ENCODE data around the gene CIC. TPM values are rescaled to one million over a fixed set of nuclear protein-coding genes. Genes with fewer than 3 reads are reported as not detected.

The CIC gene
- polyA plus RNA-seq, 3 donors, result 0.62 to 42.2 (median 0.87) TPM

DNA sequence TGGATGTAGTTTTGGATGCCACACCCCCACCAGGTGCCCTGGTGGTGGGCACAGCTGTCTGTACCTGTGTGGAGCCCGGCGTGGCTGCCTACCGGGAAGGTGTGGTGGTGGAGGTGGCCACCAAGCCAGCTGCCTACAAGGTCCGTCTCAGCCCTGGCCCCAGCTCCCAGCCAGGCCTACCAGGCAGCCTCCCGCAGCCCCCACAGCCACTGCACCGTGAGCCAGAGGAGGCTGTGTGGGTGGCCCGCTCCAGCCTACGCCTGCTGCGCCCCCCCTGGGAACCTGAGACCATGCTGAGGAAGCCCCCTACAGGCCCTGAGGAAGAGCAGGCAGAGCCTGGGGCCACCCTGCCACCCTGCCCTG lies 3.5 kb downstream of the CIC start:
- H3K9ac ChIP-seq (ENCODE audit: insufficient read depth, low read length, poor library complexity, severe bottlenecking), result no peak overlapping the region
- intact Hi-C loops (cut with micrococcal nuclease), result no loop called here
- peaks cover 76% of the 10 kb centered on the region for H3K79me2 ChIP-seq (ENCODE audit: insufficient read depth, low read length)
- Mint-ChIP-seq H3K4me1 (peaks cover 48% of the 10 kb centered on the region), H3K9me3 (peaks cover 0 to 2% (median 0%) of the 10 kb centered on the region in 7 donors), H3K4me3 (no peak overlapping the region), H3K27ac (no peak overlapping the region), H3K36me3 (peaks cover 35 to 55% of the 10 kb centered on the region in 2 donors), H3K27me3 (ENCODE audit: low read depth in 3 of 3) (peaks cover 0 to 6% (median 0%) of the 10 kb centered on the region in 3 donors)
- peaks cover 35 to 48% of the 10 kb centered on the region in 2 donors for H3K4me1 ChIP-seq (ENCODE audit: control insufficient read depth in 1 of 2, insufficient read depth in 2 of 2, low read length in 2 of 2)
- no peak overlapping the region for H3K27ac ChIP-seq (ENCODE audit: low read depth in 1 of 2, low read length in 2 of 2)
- H3K36me3 ChIP-seq (replicated peaks in 1 of 2; ENCODE audit: control insufficient read depth in 1 of 2, insufficient read depth in 2 of 2, low read length in 2 of 2), result peaks cover 38 to 52% of the 10 kb centered on the region in 2 donors
- DNase-seq, result no peak
- H3K4me2 ChIP-seq (replicated peaks; ENCODE audit: extremely low read depth, low read length, poor library complexity, severe bottlenecking), result no peak overlapping the region
- H3K27me3 ChIP-seq (ENCODE audit: control insufficient read depth in 2 of 2, insufficient read depth in 2 of 2, low read length in 2 of 2), result no peaks in the 10 kb centered on the region
- WGBS (ENCODE audit: insufficient coverage), result 98% methylated on average over 9 of the region's 9 CpGs
- no peak overlapping the region for H2AFZ ChIP-seq (ENCODE audit: insufficient read depth, low read depth, low read length, poor library complexity, severe bottlenecking)
- peaks cover 42% of the 10 kb centered on the region for H4K20me1 ChIP-seq (ENCODE audit: insufficient read depth, low read length)
- H3K4me3 ChIP-seq (replicated peaks in 1 of 3; ENCODE audit: low read depth in 2 of 3, low read length in 3 of 3), result no peak overlapping the region
- H3K9me3 ChIP-seq (replicated peaks in 1 of 2; ENCODE audit: control insufficient read depth in 1 of 2, insufficient read depth in 1 of 2, low read length in 2 of 2), result no peaks in the 10 kb centered on the region
- TF ChIP-seq CTCF (IDR thresholded peaks at IDR 0.05), result no peak

GRCh38 chr19:42272989-42273406 lies 3.9 kb downstream of the CIC start:
- Mint-ChIP-seq H3K4me3 (no peak overlapping the region), H3K9me3 (peaks cover 0 to 2% (median 0%) of the 10 kb centered on the region in 7 donors), H3K27me3 (ENCODE audit: low read depth in 3 of 3) (peaks cover 0 to 6% (median 0%) of the 10 kb centered on the region in 3 donors), H3K36me3 (peaks cover 35 to 56% of the 10 kb centered on the region in 2 donors), H3K4me1 (peaks cover 44% of the 10 kb centered on the region), H3K27ac (no peak overlapping the region)
- Histone ChIP-seq H4K20me1 (ENCODE audit: insufficient read depth, low read length) (peaks cover 47% of the 10 kb centered on the region), H3K9me3 (replicated peaks in 1 of 2; ENCODE audit: control insufficient read depth in 1 of 2, insufficient read depth in 1 of 2, low read length in 2 of 2) (no peaks in the 10 kb centered on the region), H3K4me2 (replicated peaks; ENCODE audit: extremely low read depth, low read length, poor library complexity, severe bottlenecking) (no peak overlapping the region), H3K79me2 (ENCODE audit: insufficient read depth, low read length) (peaks cover 81% of the 10 kb centered on the region), H3K4me1 (ENCODE audit: control insufficient read depth in 1 of 2, insufficient read depth in 2 of 2, low read length in 2 of 2) (peaks cover 30 to 47% of the 10 kb centered on the region in 2 donors), H2AFZ (ENCODE audit: insufficient read depth, low read depth, low read length, poor library complexity, severe bottlenecking) (no peak overlapping the region), H3K4me3 (replicated peaks in 1 of 3; ENCODE audit: low read depth in 2 of 3, low read length in 3 of 3) (no peak overlapping the region), H3K27ac (ENCODE audit: low read depth in 1 of 2, low read length in 2 of 2) (no peak overlapping the region), H3K36me3 (replicated peaks in 1 of 2; ENCODE audit: control insufficient read depth in 1 of 2, insufficient read depth in 2 of 2, low read length in 2 of 2) (peaks cover 40 to 57% of the 10 kb centered on the region in 2 donors), H3K9ac (ENCODE audit: insufficient read depth, low read length, poor library complexity, severe bottlenecking) (no peak overlapping the region), H3K27me3 (ENCODE audit: control insufficient read depth in 2 of 2, insufficient read depth in 2 of 2, low read length in 2 of 2) (no peaks in the 10 kb centered on the region)
- WGBS (ENCODE audit: insufficient coverage), result 96% methylated on average over 23 of the region's 23 CpGs
- DNase-seq, result no peak
- no peak for TF ChIP-seq CTCF (IDR thresholded peaks at IDR 0.05)
- intact Hi-C loops (cut with micrococcal nuclease), result no loop called here

Data from CD14-positive monocyte (primary cell).